ENCODE measurements around the gene RBM6.
A peak's percentile ranks its signal among the peaks of the same experiment; 100 is the strongest.
"Not testable (repeated sequence)": the region's sequence is repeated elsewhere in the genome, so short reads cannot be mapped to it uniquely, and the experiment has no call there.

The RBM6 gene

GRCh38 chr3:49976942-49977341 lies 37.0 kb downstream of the RBM6 start:
- DNase-seq (ENCODE audit: low read depth), result no peak

GRCh38 chr3:49984394-49984793 lies 44.4 kb downstream of the RBM6 start:
- no peak for DNase-seq (ENCODE audit: low read depth)

GRCh38 chr3:49992326-49992725 lies 52.4 kb downstream of the RBM6 start:
- DNase-seq (ENCODE audit: low read depth), result no peak

GRCh38 chr3:49994476-49994875 lies 54.5 kb downstream of the RBM6 start:
- DNase-seq (ENCODE audit: low read depth), result no peak

GRCh38 chr3:49996016-49996415 lies 56.1 kb downstream of the RBM6 start:
- DNase-seq (ENCODE audit: low read depth), result no peak

GRCh38 chr3:49997862-49998261 lies 57.9 kb downstream of the RBM6 start:
- DNase-seq (ENCODE audit: low read depth), result no peak

GRCh38 chr3:49998326-49998725 lies 58.4 kb downstream of the RBM6 start:
- no peak for DNase-seq (ENCODE audit: low read depth)

- DNase-seq (ENCODE audit: low read depth), result no peak
Measured at GRCh38 chr3:50001511-50001910, 61.6 kb downstream of the RBM6 start.

GRCh38 chr3:50003216-50003615 lies 63.3 kb downstream of the RBM6 start:
- DNase-seq (ENCODE audit: low read depth), result no peak

- no peak for DNase-seq (ENCODE audit: low read depth)
Measured at GRCh38 chr3:50003824-50004223, 63.9 kb downstream of the RBM6 start.

- no peak for DNase-seq (ENCODE audit: low read depth)
Measured at GRCh38 chr3:50008931-50009330, 69.0 kb downstream of the RBM6 start.

GRCh38 chr3:50010959-50011358 lies 71.0 kb downstream of the RBM6 start:
- no peak for DNase-seq (ENCODE audit: low read depth)

GRCh38 chr3:50015918-50016317 lies 76.0 kb downstream of the RBM6 start:
- DNase-seq (ENCODE audit: low read depth), result no peak

GRCh38 chr3:50028346-50028745 lies 88.4 kb downstream of the RBM6 start:
- DNase-seq (ENCODE audit: low read depth), result no peak

GRCh38 chr3:50031201-50031600 lies 91.3 kb downstream of the RBM6 start:
- DNase-seq (ENCODE audit: low read depth), result not testable (repeated sequence)

GRCh38 chr3:50044976-50045375 lies 105.0 kb downstream of the RBM6 start:
- DNase-seq (ENCODE audit: low read depth), result no peak

GRCh38 chr3:50047426-50047825 lies 107.5 kb downstream of the RBM6 start:
- DNase-seq (ENCODE audit: low read depth), result no peak

GRCh38 chr3:50050361-50050760 lies 110.4 kb downstream of the RBM6 start:
- DNase-seq (ENCODE audit: low read depth), result no peak

GRCh38 chr3:50057756-50058155 lies 117.8 kb downstream of the RBM6 start:
- no peak for DNase-seq (ENCODE audit: low read depth)

- DNase-seq (ENCODE audit: low read depth), result no peak
Measured at GRCh38 chr3:50068134-50068533, 128.2 kb downstream of the RBM6 start.

- no peak for DNase-seq (ENCODE audit: low read depth)
Measured at GRCh38 chr3:50078091-50078490, 138.1 kb downstream of the RBM6 start.

GRCh38 chr3:50078622-50079021 lies 138.7 kb downstream of the RBM6 start:
- DNase-seq (ENCODE audit: low read depth), result no peak

GRCh38 chr3:50084951-50085350 lies 145.0 kb downstream of the RBM6 start:
- not testable (repeated sequence) for DNase-seq (ENCODE audit: low read depth)

GRCh38 chr3:50088725-50089608 lies 149.0 kb downstream of the RBM6 start, which contains the start of gene RBM5:
TSS of gene RBM5 (plus strand) at chr3:50088919. CDS start at chr3:50090435, 1,516 bp downstream.
- peak; percentile 83 for DNase-seq (ENCODE audit: low read depth)
